ENCODE results near the gene TOR1B.

TOR1B gene

GRCh38 chr9:129815278-129815677 is 12.3 kb downstream of the TOR1B start:
- no peak for FAIRE-seq

GRCh38 chr9:129816501-129817435 is 13.8 kb downstream of the TOR1B start:
- no peak for FAIRE-seq

GRCh38 chr9:129822898-129823541 is 20.0 kb downstream of the TOR1B start:
- no peak for FAIRE-seq

GRCh38 chr9:129823542-129823934 is 20.6 kb downstream of the TOR1B start:
- FAIRE-seq, result no peak

GRCh38 chr9:129823935-129824601 is 21.1 kb downstream of the TOR1B start, which contains the start of gene TOR1A:
Gene TOR1A, minus strand, starts transcription at chr9:129824136. Its CDS starts 51 bp downstream, at chr9:129824085.
- peak; percentile 91 for FAIRE-seq

GRCh38 chr9:129826344-129826743 is 23.4 kb downstream of the TOR1B start:
- FAIRE-seq, result no peak

GRCh38 chr9:129826759-129827158 is 23.8 kb downstream of the TOR1B start:
- no peak for FAIRE-seq

- FAIRE-seq, result no peak
These were observed 25.1 kb downstream of the TOR1B start for GRCh38 chr9:129828051-129828450.

- no peak for FAIRE-seq
These were observed 26.0 kb downstream of the TOR1B start for GRCh38 chr9:129828969-129829368.

- FAIRE-seq, result no peak
These were observed 30.0 kb downstream of the TOR1B start for GRCh38 chr9:129832982-129833381.

- no peak for FAIRE-seq
These were observed 31.6 kb downstream of the TOR1B start for GRCh38 chr9:129834489-129835127.

- no peak for FAIRE-seq
These were observed 32.3 kb downstream of the TOR1B start, which contains the start of the genes C9orf78 and USP20 for GRCh38 chr9:129835128-129835859. Gene C9orf78, minus strand, starts transcription at chr9:129835275. Its CDS starts 54 bp downstream, at chr9:129835221. Gene USP20, plus strand, starts transcription at chr9:129835458. Its CDS starts 17,098 bp downstream, at chr9:129852556.

- FAIRE-seq, result no peak
These were observed 32.9 kb downstream of the TOR1B start for GRCh38 chr9:129835860-129836223.

GRCh38 chr9:129836311-129837007 is 33.5 kb downstream of the TOR1B start:
- FAIRE-seq, result no peak

GRCh38 chr9:129838707-129839259 is 35.8 kb downstream of the TOR1B start:
- FAIRE-seq, result no peak

GRCh38 chr9:129839324-129840023 is 36.5 kb downstream of the TOR1B start:
- FAIRE-seq, result no peak

- FAIRE-seq, result no peak
These were observed 37.0 kb downstream of the TOR1B start for GRCh38 chr9:129840034-129840433.

GRCh38 chr9:129841071-129841470 is 38.1 kb downstream of the TOR1B start:
- no peak for FAIRE-seq

- no peak for FAIRE-seq
These were observed 42.4 kb downstream of the TOR1B start for GRCh38 chr9:129845373-129845772.

- no peak for FAIRE-seq
These were observed 45.9 kb downstream of the TOR1B start for GRCh38 chr9:129848712-129849441.

All from G401.6 (cell line).